ENCODE data around the gene NAXE.
A peak's percentile ranks its signal among the peaks of the same experiment; 100 is the strongest.
"Not testable (repeated sequence)": the region's sequence is repeated elsewhere in the genome, so short reads cannot be mapped to it uniquely, and the experiment has no call there.

The NAXE gene

GRCh38 chr1:156591432-156592157 lies at the start of gene NAXE:
NAXE (plus strand) TSS chr1:156591776; CDS start chr1:156591805, 29 bp downstream.
- peak; percentile 67 for DNase-seq

GRCh38 chr1:156543066-156543465 lies 48.5 kb upstream of the NAXE start:
- no peak for DNase-seq

GRCh38 chr1:156544592-156545102 lies 46.9 kb upstream of the NAXE start:
- DNase-seq = no peak

GRCh38 chr1:156546267-156546666 lies 45.3 kb upstream of the NAXE start:
- no peak for DNase-seq

- no peak for DNase-seq
Observed at GRCh38 chr1:156547434-156547833, 44.1 kb upstream of the NAXE start.

GRCh38 chr1:156547982-156548381 lies 43.6 kb upstream of the NAXE start:
- DNase-seq = no peak

- no peak for DNase-seq
Observed at GRCh38 chr1:156549390-156549789, 42.2 kb upstream of the NAXE start.

GRCh38 chr1:156549831-156550230 lies 41.7 kb upstream of the NAXE start:
- no peak for DNase-seq

- no peak for DNase-seq
Observed at GRCh38 chr1:156550346-156550745, 41.2 kb upstream of the NAXE start.

- no peak for DNase-seq
Observed at GRCh38 chr1:156551066-156551643, 40.4 kb upstream of the NAXE start.

GRCh38 chr1:156551869-156552268 lies 39.7 kb upstream of the NAXE start:
- no peak for DNase-seq

- DNase-seq = no peak
Observed at GRCh38 chr1:156552518-156552917, 39.1 kb upstream of the NAXE start.

- DNase-seq = not testable (repeated sequence)
Observed at GRCh38 chr1:156552937-156553336, 38.6 kb upstream of the NAXE start.

GRCh38 chr1:156553860-156554485 lies 37.6 kb upstream of the NAXE start:
- no peak for DNase-seq

GRCh38 chr1:156554971-156555370 lies 36.6 kb upstream of the NAXE start:
- no peak for DNase-seq

GRCh38 chr1:156555715-156556114 lies 35.9 kb upstream of the NAXE start:
- DNase-seq = no peak

- DNase-seq = no peak
Observed at GRCh38 chr1:156556354-156556753, 35.2 kb upstream of the NAXE start.

GRCh38 chr1:156559086-156559796 lies 32.3 kb upstream of the NAXE start:
- DNase-seq = no peak

GRCh38 chr1:156559797-156560385 lies 31.7 kb upstream of the NAXE start:
- DNase-seq = no peak

GRCh38 chr1:156560585-156561163 lies 30.9 kb upstream of the NAXE start:
- no peak for DNase-seq

- no peak for DNase-seq
Observed at GRCh38 chr1:156565519-156565918, 26.1 kb upstream of the NAXE start.

- no peak for DNase-seq
Observed at GRCh38 chr1:156566436-156566835, 25.1 kb upstream of the NAXE start.

Data from stimulated activated naive CD4-positive, alpha-beta T cell treated with Interleukin-2 at 50 U/mL for 16 hours (primary cell).